CD4-positive, alpha-beta T cell treated with Interleukin-12 subunit alpha and Interleukin-12 subunit beta, for 1 hour (primary cell): ENCODE results near the gene CHST6.
"Not testable (repeated sequence)": the region's sequence is repeated elsewhere in the genome, so short reads cannot be mapped to it uniquely, and the experiment has no call there.

Experiments
- DNase-seq: peaks from one replicate; pipeline ENCODE4 v3.0.0-alpha.2; 2020

The CHST6 gene

DNA sequence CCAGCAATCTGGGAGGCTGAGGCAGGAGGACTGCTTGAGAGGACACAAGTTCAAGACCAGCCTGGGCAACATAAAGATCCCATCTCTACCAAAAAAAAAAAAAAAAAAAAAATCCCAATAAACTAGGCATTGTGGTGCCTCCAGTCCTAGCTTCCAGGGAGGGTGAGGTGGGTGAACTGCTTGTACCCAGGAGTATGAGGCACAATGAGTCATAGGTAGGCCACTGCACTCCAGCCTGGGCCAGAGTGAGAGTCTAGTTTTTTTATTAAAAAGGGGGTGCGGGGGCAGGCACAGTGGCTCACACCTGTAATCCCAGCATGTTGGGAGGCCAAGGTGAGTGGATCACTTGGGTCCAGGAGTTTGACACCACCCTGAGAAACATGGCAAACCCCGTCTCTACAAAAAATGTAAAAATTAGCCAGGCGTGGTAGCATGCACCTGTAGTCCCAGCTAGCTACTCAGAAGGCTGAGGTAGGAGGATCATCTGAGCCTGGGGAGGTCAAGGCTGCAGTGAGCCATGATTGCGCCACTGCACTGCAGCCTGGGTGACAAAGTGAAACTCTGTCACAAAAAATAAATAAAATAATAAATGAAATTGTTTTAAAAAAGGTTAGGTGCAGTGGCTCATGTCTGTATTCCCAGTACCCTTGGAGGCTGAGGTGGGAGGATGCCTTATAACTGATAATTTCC lies 7.8 kb upstream of the CHST6 start:
- no peak for DNase-seq

DNA sequence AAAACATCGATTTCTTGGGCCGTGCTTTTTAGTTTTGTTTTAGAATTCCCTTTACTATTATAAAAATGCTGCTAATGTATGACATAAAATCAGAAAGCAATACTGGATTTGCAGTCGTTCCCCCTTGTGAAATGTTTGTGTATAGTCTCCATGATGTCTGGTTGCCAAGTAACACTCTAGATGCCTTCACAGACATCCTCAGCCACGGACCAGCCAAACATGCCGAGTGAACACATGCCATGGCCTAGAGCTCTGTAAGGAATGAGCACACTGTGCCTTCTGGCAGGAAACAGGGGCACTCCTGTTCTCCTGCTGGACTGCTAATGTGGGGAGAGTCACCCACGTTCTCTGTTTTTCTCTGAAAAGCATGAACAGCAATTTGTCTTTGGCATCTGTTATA lies 6.6 kb upstream of the CHST6 start:
- DNase-seq, result not testable (repeated sequence)

- DNase-seq, result no peak
These were observed 6.1 kb upstream of the CHST6 start for GRCh38 chr16:75501359-75501758.

DNA sequence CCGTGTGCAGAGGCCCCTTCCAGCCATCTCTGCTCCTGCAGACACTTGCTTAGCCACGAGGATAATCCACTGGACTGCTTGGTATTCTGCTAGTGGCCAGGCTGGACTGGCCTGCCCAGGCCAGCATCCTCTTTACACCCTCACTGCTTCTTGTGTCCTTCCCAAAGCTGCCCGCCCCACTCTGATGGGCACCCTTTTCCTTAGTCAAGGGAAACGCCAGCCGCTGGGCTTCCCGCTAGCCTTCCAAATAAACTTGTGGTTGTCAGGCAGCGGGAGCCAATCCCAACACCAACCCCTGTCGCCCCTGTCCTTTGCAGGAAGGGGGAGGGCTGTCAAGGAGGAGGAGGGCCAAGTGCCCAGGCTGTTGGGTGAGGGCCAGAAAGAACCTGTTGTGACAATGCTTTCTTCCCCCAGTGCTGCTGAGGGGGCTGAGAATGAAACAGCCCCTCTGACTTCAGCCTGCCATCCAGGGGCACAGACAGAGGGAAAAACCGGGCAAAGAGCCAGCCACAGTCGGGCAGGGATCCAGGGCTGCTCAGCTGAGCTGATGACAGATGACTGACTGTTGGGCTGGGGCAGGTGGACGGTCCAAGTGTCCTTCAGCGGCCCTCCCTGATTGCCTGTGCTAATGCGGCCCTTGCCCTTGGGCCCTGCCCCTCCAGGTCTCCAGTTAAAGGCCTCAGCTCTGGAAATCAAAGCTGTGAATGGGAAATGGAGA lies 3.5 kb upstream of the CHST6 start:
- DNase-seq, result not testable (repeated sequence)

- no peak for DNase-seq
These were observed 2.3 kb upstream of the CHST6 start for GRCh38 chr16:75497558-75497957.

- no peak for DNase-seq
These were observed 573 bp downstream of the CHST6 start for GRCh38 chr16:75494661-75495075.

GRCh38 chr16:75494184-75494583 lies 1.1 kb downstream of the CHST6 start:
- DNase-seq, result no peak

DNA sequence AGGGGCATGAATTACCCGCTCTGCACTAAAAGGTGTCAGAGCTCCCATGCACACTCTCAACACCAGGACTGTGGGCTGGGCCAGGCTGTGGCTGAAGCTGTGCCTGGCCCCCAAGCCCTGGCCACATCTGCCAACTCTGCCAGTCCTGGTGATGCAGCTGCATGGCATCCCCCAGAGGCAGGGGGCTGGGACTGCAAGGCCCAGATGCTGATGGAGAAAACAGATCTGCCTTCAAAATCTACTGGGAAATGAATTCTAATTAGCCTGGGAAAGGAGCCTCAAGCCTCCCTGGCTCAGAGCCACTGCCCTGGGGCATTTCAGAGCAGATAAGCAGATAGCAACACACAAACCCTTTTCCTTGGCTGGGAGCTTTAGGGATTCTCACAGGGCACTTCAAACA lies 3.4 kb downstream of the CHST6 start:
- no peak for DNase-seq

GRCh38 chr16:75488322-75488721 lies 6.9 kb downstream of the CHST6 start:
- DNase-seq, result no peak

GRCh38 chr16:75486676-75487313 lies 8.4 kb downstream of the CHST6 start:
- DNase-seq, result no peak

DNA sequence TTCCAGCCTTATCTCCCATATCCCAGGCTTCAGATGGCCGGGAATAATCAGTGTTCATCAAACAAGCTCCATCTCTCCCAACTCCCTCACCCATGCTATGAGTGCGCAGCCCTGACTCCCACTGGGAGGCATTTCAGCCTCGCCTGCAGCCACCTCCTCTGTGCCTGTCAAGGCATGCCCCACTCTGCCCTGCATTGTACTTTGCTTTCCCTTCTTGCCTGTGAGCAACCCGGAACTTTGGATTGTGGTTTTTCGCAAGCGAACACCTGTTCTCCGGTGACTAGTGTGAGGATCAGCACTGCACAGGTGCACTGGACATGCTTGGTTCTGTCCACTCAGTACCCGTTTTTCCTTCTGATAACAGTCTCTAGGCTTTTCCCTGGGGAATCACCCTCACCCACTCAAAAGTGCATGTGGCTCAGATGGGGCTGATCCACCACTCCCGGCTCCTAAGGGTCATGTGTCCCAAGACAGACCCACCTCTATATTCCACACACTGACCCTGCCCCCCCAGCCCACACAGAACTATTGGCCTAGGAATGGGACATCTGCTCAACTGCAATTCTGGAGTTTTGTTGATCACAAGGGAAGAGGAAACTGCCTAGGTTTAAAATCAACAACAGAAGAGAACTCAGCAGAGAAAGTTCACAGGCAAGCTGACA lies 9.1 kb downstream of the CHST6 start:
- DNase-seq, result no peak

DNA sequence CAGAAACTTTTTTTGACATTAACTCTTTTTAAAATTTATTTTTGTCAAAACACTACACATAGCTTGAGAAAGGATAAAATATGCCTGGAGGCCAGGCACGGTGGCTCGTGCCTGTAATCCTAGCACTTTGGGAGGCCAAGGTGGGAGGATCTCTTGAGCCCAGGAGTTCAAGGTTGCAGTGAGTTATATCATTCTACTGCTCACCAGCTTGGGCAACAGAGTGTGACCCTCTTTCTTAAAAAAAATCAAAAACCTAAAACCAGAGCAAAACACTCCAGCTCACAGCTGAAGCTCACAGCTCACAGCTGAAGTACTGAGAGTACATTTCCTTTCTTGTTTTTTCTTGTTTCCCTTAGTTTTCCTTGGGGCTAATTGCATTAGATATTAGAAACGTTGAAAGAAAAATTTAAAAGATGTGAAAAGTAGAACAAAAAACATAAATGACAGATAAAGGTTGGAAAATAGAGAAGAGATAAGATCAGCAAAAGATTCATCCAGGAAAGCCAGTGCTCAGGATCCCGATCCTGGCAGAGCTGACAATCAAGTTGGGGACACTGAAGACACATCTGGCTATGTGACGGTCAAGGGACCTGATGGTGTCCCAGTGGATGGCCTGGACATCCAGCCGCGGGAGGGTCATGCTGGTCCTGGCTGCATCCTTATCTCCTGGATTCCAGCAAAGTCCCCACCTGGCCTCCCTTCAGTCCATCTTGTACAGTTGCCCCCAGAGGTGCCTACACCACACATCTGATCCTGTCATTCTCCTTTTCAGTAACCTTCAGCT lies 9.8 kb downstream of the CHST6 start:
- DNase-seq, result no peak

DNA sequence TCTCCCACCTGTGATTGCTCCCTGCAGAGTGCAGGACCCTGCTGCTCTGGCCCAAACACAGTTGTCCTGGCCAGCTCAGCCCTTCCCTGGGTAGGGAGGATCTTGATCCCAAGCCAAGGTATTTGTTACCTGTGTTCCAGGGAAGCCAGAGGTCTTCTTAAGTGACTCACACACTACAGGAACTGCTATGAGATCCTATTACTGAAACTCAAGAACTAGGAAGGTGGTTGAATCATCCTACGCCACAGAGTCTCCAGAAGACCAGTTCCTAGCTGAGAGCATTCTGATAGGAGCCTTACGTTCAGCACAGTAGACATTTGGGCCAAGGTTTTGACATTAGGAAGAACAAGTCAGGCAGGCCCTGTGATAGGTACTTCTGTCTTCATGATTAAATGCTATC lies 12.0 kb downstream of the CHST6 start:
- no peak for DNase-seq

- no peak for DNase-seq
These were observed 12.6 kb downstream of the CHST6 start for GRCh38 chr16:75482434-75483205.

DNA sequence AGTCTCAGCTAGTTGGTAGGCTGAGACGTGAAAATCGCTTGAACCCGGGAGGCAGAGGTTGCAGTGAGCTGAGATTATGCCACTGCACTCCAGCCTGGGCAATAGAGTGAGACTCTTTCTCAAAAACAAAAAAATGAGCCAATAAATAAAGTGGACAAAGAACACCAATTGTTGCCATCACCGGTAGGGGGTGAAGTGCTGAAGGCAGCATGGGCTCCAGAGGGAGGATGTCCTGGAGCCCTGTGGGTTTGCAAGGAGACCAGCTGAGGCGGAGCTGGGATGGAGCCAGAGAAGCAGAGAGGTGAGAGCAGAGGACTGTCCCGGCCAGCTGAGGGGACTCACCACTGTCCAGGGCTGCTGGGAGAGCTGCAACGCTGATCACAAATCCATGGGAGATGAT lies 13.8 kb downstream of the CHST6 start:
- no peak for DNase-seq

DNA sequence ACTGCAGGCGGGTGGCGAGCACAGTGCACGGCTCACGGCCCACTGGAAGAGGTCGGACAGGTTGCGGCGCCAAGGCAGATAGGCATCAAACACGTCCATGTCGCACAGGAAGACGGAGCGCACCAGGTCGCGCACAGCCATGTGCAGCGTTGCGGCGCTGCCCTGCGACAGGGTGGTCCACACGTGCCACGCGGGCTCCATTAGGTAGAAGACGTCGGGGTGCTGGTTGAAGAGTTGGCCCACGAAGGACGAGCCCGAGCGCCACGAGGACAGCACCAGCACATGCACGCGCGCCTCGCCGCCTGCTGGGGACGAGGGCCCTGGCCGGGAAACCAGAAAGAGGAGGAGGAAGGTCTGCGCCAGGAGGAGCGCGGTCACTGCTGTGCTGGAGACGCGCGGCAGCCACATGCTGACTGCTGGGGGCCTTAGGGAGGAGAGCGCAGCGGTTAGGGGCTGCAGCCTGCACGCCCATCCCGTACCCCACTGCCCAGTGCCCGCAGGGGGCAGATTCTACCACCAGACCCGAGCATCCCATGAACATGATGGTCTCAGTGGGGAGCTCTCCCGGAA lies 15.7 kb downstream of the CHST6 start:
- no peak for DNase-seq

- DNase-seq, result no peak
These were observed 16.5 kb downstream of the CHST6 start for GRCh38 chr16:75478480-75479345.

- no peak for DNase-seq
These were observed 17.4 kb downstream of the CHST6 start for GRCh38 chr16:75477680-75478473.

DNA sequence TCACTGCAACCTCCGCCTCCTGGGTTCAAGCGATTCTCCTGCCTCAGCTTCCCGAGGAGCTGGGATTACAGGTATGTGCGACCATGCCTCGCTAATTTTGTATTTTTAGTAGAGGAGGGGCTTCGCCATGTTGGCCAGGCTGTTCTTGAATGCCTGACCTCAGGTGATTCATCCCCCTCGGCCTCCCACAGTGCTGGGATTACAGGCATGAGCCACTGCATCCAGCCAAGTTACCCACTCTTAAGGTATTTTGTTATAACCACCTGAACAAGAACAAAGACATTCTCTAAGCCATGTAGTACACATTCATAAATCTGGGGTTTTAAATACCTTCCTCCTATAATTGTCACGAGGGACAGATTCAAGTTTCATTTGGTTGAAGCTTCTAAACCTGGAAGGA lies 18.4 kb downstream of the CHST6 start:
- DNase-seq, result no peak

DNA sequence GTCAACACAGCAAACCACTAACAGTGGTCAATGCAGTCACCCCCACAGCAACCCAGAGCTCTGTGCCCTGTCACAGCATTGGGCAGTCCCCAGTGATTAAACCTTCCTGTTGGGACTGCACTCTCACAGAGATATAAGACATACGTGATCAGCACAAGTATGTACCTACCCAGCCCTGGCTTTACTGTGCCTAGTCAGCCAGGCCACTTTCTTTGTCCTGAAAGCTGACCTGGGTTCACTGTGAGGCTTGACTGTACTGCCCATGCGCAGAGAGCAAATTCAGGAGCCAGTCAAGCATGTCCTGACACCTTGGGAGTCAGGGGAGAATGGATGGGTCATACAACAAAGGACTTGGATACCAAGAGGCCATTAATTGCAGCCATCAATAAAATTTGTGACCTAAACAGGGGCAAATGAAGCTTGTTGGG lies 19.8 kb downstream of the CHST6 start:
- DNase-seq, result no peak
